C4-2B (cell line): Measurements from ENCODE around the gene NBPF12.
"Not testable (repeated sequence)": the region's sequence is repeated elsewhere in the genome, so short reads cannot be mapped to it uniquely, and the experiment has no call there.

ENCODE experiments used
- H3K27ac ChIP-seq: fragments of 450-650 bp; 2 replicates; pipeline ENCODE4 v1.5.1; 2017
- ZFX ChIP-seq: fragments of 450-650 bp; IDR thresholded peaks from 2 replicates; pipeline ENCODE4 v1.6.1; 2017
- TF ChIP-seq, protein P1 (sequence below): fragments of 450-650 bp; conservative IDR thresholded peaks from 2 replicates; pipeline ENCODE4 v1.5.1; 2017; ENCODE audit warnings: mild to moderate bottlenecking

Gene NBPF12

DNA sequence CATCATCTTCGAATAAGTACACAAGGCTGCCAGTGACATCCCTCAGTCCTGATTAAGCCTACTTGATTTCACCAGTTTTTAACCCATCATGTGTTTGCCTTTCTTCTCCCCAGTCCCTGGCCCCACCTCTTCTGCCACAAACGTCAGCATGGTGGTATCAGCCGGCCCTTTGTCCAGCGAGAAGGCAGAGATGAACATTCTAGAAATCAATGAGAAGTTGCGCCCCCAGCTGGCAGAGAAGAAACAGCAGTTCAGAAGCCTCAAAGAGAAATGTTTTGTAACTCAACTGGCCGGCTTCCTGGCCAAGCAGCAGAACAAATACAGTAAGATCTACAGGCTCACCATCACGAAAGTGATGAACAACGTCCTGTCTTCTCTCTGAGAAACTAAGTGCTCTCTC, 28.2 kb downstream of the NBPF12 start:
- not testable (repeated sequence) for H3K27ac ChIP-seq
- TF ChIP-seq, protein P1, sequence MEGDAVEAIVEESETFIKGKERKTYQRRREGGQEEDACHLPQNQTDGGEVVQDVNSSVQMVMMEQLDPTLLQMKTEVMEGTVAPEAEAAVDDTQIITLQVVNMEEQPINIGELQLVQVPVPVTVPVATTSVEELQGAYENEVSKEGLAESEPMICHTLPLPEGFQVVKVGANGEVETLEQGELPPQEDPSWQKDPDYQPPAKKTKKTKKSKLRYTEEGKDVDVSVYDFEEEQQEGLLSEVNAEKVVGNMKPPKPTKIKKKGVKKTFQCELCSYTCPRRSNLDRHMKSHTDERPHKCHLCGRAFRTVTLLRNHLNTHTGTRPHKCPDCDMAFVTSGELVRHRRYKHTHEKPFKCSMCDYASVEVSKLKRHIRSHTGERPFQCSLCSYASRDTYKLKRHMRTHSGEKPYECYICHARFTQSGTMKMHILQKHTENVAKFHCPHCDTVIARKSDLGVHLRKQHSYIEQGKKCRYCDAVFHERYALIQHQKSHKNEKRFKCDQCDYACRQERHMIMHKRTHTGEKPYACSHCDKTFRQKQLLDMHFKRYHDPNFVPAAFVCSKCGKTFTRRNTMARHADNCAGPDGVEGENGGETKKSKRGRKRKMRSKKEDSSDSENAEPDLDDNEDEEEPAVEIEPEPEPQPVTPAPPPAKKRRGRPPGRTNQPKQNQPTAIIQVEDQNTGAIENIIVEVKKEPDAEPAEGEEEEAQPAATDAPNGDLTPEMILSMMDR, result peak; percentile 49

DNA sequence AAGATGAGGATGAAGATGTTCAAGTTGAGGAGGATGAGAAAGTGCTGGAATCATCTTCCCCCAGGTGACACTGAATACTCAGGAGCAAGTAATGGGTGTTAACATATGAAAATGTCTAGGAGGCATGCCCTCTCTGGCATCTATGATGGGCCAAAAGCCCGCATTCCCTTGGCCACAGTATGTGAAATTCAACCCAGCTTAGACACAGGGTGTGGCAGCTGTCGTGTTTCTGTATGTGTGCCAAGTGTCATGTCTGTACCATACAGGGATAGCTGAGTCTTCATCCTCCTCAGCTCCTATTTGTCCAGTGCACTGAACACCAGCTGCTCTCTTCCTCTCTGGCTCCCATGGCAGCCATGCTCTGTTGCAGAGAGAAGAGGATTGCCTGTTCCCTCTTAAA, 32.5 kb downstream of the NBPF12 start:
- not testable (repeated sequence) for H3K27ac ChIP-seq

DNA sequence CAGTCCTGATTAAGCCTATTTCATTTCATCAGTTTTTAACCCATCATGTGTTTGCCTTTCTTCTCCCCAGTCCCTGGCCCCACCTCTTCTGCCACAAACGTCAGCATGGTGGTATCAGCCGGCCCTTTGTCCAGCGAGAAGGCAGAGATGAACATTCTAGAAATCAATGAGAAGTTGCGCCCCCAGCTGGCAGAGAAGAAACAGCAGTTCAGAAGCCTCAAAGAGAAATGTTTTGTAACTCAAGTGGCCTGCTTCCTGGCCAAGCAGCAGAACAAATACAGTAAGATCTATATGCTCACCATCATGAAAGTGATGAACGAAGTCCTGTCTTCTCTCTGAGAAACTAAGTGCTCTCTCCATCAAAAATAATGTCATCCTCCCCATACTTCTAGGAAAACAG, 34.6 kb downstream of the NBPF12 start:
- H3K27ac ChIP-seq, result not testable (repeated sequence)
- TF ChIP-seq, protein P1, result peak; percentile 47

DNA sequence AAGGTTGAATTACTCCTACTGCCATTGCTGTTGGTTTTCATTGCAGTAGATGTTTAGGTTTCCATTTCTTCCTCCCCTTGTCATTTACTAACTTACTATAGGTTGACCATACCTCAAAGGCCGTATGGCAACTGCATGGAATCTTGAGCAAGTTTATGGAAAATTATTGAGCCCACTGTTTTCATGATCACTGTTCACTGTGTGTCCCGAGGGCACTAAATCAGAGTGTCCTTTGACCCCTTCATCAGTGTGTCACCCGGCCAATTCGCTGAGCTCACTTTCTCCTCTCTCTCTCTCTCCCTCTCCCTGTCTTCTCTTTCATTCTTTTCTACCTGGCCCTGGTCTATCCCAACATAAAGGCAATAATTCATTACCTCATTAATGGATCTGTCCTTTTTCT, 47.7 kb downstream of the NBPF12 start:
- not testable (repeated sequence) for H3K27ac ChIP-seq

DNA sequence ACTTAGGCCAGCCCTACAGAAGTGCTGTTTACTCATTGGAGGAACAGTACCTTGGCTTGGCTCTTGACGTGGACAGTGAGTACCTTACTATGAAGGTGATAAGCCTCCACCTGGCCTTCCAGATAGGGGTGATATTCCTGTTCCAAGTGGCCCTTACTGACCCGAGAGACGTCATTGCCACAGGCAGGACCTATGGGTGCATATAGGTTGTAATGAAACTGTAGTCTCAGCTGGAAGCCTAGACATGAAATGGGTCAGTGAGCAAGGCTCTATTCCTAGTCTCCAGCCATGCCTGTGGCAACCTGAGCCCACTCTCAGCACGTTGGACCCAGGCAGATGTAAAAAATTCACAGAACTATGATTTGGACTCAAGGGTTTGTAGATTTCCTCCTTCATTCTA, 48.3 kb downstream of the NBPF12 start:
- not testable (repeated sequence) for H3K27ac ChIP-seq

DNA sequence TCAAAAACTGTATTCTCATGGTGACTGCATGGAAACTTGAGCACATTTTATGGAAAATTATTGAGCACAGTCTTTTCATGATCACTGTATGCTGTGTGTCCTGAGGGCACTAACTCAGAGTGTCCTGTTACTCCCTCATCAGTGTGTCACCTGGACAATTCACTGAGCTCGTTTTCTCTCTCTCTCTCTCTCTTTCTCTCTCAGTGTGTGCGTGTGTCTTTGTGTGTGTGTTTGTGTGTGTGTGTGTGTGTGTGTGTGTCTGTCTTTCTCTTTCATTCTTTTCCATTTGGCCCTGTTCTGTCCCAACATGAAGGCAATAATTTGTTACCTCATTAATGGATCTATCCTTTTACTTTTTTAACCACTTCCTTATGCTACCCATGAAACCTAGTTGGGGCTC, 49.4 kb downstream of the NBPF12 start:
- H3K27ac ChIP-seq, result not testable (repeated sequence)

DNA sequence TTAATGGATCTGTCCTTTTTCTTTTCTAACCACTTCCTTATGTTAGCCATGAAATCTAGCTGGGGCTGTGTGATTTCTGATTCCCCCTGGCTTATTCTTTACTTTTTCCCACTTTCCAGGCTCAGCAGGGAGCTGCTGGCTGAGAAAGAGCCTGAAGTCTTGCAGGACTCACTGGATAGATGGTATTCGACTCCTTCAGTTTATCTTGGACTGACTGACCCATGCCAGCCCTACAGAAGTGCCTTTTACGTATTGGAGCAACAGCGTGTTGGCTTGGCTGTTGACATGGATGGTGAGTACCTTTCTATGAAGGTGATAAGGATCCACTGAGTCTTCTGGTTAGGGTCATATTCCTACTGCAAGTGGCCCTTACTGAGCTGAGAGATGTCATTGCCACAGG, 51.3 kb downstream of the NBPF12 start:
- not testable (repeated sequence) for H3K27ac ChIP-seq

DNA sequence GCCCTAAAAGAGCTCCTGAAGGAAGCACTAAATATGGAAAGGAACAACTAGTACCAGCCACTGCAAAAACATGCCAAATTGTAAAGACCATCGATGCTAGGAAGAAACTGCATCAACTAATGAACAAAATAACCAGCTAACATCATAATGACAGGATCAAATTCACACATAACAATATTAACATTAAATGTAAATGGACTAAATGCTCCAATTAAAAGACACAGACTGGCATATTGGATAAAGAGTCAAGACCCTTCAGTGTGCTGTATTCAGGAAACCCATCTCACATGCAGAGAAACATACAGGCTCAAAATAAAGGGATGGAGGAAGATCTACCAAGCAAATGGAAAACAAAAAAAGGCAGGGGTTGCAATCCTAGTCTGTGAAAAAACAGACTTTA, 70.4 kb downstream of the NBPF12 start:
- H3K27ac ChIP-seq, result not testable (repeated sequence)

DNA sequence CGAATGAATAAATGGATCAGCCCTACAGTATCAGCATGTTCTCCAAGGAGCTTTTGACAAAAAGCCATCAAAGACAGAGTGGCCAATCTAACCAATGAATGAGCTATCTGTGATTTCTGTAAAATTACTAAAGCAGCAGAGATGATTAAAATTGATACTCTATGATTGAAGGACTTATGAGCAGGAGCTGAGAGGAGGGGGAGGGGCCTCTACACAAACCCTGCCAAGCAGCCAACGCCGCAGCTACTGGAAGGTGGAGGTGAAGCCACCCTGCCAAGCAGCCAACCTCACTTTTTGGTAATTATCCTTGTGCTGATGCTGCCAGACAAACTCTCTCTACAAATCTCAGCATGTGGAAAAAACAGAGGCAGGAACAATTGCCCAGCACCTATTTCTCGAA, 88.9 kb downstream of the NBPF12 start:
- not testable (repeated sequence) for H3K27ac ChIP-seq

DNA sequence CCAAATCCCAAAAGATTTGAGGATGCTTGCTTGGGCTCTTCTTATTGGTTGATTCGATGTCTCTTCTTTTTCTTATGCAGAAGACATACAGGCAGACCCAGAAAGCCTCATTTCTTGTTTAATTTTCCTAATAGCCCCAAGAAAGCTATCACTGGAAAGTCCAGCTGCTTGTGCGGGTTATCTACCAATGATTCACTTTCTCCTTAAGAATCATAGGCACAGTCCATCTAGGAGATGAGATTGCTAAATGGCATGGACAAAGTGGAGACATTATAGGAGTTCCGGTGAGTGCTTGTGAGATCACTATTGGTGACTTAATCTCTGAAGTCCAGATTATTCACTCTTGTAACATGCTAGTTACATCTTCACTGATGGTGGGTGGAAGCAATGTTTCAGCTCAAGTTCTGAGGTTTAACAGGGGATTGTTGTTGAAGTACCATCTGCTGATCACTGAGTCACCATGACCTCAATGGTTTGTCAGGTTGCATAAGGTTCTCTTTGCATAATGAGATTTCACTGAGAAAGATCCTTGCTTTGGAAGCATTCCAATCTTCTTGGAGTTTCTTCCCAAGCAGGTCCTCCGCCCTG, 92.0 kb downstream of the NBPF12 start:
- H3K27ac ChIP-seq, result not testable (repeated sequence)

DNA sequence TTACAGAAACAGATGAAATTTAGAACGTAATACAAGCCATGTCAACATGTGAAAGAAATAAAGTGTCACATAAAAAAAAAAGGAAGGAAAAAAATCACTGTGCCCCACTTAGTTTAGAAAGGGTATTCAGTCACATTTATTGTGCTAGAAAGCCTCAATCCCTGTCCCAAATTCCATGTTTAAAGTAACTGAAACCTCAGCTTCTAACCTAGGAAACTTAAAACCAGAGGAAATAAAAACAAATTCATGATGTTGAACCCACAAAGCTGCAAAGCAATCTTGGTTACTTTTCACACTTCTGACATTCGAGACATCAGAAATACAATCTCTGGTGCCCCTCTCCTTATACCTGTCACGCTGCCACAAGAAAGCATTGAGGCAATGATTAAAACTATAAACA, 101.8 kb downstream of the NBPF12 start:
- H3K27ac ChIP-seq, result no peak overlapping the region
- TF ChIP-seq ZFX, result no peak

DNA sequence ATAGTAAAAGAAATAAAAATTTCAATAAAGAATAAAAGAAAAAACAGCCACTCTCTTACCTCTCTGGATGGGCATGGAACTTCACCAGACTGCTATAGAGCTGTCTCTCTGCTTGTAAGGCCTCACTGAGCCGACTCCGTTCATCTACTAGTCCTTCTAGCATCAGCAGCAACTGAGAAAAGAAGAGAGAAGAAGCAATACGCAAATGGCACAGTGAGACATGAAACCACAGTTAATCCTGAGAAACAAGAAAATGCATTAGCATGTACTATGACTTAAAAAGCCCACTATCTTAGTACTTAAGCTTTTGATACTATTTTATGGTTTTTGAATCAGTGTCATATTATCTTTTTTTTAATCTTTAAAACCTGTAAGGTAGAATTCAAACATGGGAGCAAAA, 104.8 kb downstream of the NBPF12 start:
- H3K27ac ChIP-seq, result not testable (repeated sequence)

DNA sequence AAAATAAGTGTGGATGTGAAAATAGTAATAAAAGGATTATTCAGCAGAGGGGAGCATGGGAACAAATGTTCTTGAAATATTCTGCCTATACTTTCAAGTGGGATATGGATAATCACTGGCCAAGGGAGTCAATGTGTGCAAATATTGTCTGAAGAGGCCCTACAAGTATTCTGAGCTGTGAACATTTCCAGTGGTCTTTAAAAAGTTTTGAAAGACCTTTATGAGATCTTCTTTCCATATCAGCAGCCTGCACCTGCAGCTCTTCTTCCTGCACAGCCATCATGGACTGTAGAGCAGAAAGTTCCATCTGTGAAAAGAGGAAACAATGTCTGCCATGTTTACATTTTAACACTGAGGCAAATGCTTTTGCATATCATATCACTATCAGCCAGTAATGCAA, 106.4 kb downstream of the NBPF12 start:
- H3K27ac ChIP-seq, result not testable (repeated sequence)
